Prostate gland (tissue), 2 donors: ENCODE results near the gene VAV2.

Experiments
- POLR2A ChIP-seq: fragments of 450-650 bp; IDR thresholded peaks from one replicate; pipeline ENCODE4 v1.6.1; 2016; ENCODE audit warnings: antibody characterized with exemption, mild to moderate bottlenecking
- POLR2AphosphoS5 ChIP-seq: sonication (generic); formaldehyde crosslinking; IDR thresholded peaks from one replicate; pipeline ENCODE4 v1.6.1; 2017; ENCODE audit warnings: antibody characterized with exemption
- TF ChIP-seq, protein P1 (sequence below), 4 experiments: fragments of 200-600 bp in 2 of 4; fragments of 450-650 bp in 2 of 4; sonication (generic) in 2 of 4; IDR thresholded peaks; 1 replicate in 3 of 4; 2 replicates in 1 of 4; pipeline ENCODE4 v1.5.1; 2016 to 2019; ENCODE audit warnings: antibody characterized with exemption in 4 of 4, mild to moderate bottlenecking in 2 of 4, moderate library complexity in 2 of 4

DNA sequence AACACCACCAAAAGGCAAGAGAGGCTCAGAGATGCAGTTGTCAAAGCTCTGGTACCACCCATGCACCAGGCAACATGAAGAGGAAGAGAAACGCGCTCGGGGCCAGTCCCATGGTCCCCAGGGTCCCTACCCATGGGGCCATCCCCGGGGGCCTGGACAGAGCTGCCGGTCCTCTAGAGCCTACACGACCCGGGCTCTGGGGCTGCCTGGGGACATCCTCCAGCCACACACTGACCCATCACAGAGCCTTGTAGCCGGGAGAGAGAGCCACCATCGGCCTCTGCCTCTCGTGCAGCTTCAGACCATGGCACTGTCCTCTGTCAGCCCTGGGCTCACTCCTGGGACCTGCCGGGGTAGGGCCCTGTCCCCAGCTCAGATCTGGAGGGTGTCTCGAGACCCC is 23.7 kb downstream of the VAV2 start:
- TF ChIP-seq POLR2AphosphoS5 (no peak), POLR2A (no peak)
- TF ChIP-seq, protein P1, sequence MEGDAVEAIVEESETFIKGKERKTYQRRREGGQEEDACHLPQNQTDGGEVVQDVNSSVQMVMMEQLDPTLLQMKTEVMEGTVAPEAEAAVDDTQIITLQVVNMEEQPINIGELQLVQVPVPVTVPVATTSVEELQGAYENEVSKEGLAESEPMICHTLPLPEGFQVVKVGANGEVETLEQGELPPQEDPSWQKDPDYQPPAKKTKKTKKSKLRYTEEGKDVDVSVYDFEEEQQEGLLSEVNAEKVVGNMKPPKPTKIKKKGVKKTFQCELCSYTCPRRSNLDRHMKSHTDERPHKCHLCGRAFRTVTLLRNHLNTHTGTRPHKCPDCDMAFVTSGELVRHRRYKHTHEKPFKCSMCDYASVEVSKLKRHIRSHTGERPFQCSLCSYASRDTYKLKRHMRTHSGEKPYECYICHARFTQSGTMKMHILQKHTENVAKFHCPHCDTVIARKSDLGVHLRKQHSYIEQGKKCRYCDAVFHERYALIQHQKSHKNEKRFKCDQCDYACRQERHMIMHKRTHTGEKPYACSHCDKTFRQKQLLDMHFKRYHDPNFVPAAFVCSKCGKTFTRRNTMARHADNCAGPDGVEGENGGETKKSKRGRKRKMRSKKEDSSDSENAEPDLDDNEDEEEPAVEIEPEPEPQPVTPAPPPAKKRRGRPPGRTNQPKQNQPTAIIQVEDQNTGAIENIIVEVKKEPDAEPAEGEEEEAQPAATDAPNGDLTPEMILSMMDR (IDR thresholded peaks at IDR 0.05) = no peak
